Suprapubic skin (tissue), 4 donors: ENCODE measurements around the gene ZNF146. TPM values are rescaled to one million over a fixed set of nuclear protein-coding genes. Genes with fewer than 3 reads are reported as not detected.
A peak's percentile ranks its signal among the peaks of the same experiment; 100 is the strongest.

Experiments
- DNase-seq, 2 donors: peaks; one replicate each; pipeline ENCODE4 v3.0.0-alpha.2; 2019; ENCODE audit warnings: low spot score in 2 of 2
- H3K27ac ChIP-seq: fragments of 200-600 bp; sonication (generic); one replicate; pipeline ENCODE4 v1.5.1; 2019
- H3K27me3 ChIP-seq: fragments of 200-600 bp; sonication (generic); one replicate; pipeline ENCODE4 v1.5.1; 2019
- H3K36me3 ChIP-seq: fragments of 200-600 bp; sonication (generic); one replicate; pipeline ENCODE4 v1.5.1; 2019
- H3K4me1 ChIP-seq: fragments of 200-600 bp; sonication (generic); one replicate; pipeline ENCODE4 v1.5.1; 2019
- H3K4me3 ChIP-seq: fragments of 200-600 bp; sonication (generic); one replicate; pipeline ENCODE4 v1.5.1; 2019; ENCODE audit warnings: mild to moderate bottlenecking
- H3K9me3 ChIP-seq: fragments of 200-600 bp; sonication (generic); one replicate; pipeline ENCODE4 v1.5.1; 2019
- EP300 ChIP-seq: sonication (generic); formaldehyde crosslinking; IDR thresholded peaks from one replicate; pipeline ENCODE4 v1.6.1; 2017; ENCODE audit warnings: antibody characterized with exemption
- POLR2A ChIP-seq, 2 donors: fragments of 450-650 bp; IDR thresholded peaks; one replicate each; pipeline ENCODE4 v1.6.1; 2017; ENCODE audit warnings: antibody characterized with exemption in 2 of 2, mild to moderate bottlenecking in 2 of 2, moderate library complexity in 2 of 2
- POLR2AphosphoS5 ChIP-seq, 3 donors: sonication (generic); formaldehyde crosslinking; IDR thresholded peaks; one replicate each; pipeline ENCODE4 v1.6.1; 2017; ENCODE audit warnings: antibody characterized with exemption in 3 of 3
- WGBS: methylation state at CpG from one replicate; pipeline ENCODE4 v1.1.5; 2018; 5-methylcytosine and 5-hydroxymethylcytosine counted together
- total RNA-seq, 4 donors: library from RNA; depleted of rRNA; stranded (reverse); fragments of >200 nt; gene quantifications; one replicate each; pipeline ENCODE4 v1.1.0, GENCODE V29; 2016
- TF ChIP-seq, protein P1 (sequence below), 2 donors: fragments of 200-600 bp in 1 of 2; fragments of 450-650 bp in 1 of 2; sonication (generic) in 1 of 2; IDR thresholded peaks; one replicate each; pipeline ENCODE4 v1.5.1; 2016 to 2019; ENCODE audit warnings: antibody characterized with exemption in 2 of 2, mild to moderate bottlenecking in 1 of 2, moderate library complexity in 1 of 2

The ZNF146 gene
- total RNA-seq, 4 donors from 2014 or later, result 60.2 to 70.4 (median 64.3) TPM

DNA sequence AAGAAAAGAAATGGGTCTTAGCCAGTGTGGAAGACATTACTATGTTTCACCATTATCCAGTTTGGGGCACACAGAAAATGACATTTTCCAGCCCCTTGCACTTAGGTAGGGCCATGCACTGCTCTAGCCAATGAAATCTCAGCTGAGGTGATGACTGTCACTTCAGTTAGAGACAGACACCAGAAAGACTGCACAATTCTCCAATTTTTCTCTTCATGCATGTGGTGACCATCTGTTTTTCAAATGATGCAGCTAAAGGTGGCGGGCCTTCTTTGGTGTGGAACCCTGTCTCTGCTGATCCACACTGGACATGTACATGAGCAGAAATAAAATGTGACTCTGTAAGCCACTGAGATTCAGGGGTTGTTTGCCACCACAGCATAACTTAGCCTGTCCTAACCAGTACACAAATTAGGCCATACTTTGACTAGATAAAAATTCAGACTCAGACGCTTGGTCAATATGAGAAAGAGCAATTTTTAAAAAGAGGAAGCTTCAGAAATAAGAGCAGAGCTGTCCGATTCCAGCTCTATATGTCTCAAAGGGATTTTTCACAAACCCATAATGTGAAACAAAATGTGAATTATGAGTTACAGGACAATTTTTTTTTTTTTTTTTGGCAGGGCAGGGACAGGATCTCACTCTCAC lies 7.2 kb upstream of the ZNF146 start:
- Histone ChIP-seq H3K36me3 (no peaks in the 10 kb centered on the region), H3K9me3 (no peaks in the 10 kb centered on the region), H3K4me1 (no peaks in the 10 kb centered on the region), H3K4me3 (no peak overlapping the region), H3K27me3 (no peaks in the 10 kb centered on the region), H3K27ac (no peak overlapping the region)
- TF ChIP-seq EP300 (no peak), POLR2A (IDR thresholded peaks at IDR 0.05) (no peak), POLR2AphosphoS5 (IDR thresholded peaks at IDR 0.05) (no peak)
- TF ChIP-seq, protein P1, sequence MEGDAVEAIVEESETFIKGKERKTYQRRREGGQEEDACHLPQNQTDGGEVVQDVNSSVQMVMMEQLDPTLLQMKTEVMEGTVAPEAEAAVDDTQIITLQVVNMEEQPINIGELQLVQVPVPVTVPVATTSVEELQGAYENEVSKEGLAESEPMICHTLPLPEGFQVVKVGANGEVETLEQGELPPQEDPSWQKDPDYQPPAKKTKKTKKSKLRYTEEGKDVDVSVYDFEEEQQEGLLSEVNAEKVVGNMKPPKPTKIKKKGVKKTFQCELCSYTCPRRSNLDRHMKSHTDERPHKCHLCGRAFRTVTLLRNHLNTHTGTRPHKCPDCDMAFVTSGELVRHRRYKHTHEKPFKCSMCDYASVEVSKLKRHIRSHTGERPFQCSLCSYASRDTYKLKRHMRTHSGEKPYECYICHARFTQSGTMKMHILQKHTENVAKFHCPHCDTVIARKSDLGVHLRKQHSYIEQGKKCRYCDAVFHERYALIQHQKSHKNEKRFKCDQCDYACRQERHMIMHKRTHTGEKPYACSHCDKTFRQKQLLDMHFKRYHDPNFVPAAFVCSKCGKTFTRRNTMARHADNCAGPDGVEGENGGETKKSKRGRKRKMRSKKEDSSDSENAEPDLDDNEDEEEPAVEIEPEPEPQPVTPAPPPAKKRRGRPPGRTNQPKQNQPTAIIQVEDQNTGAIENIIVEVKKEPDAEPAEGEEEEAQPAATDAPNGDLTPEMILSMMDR (IDR thresholded peaks at IDR 0.05), result no peak
- WGBS, result 84% methylated on average over 3 of the region's 3 CpGs
- DNase-seq, result no peak

DNA sequence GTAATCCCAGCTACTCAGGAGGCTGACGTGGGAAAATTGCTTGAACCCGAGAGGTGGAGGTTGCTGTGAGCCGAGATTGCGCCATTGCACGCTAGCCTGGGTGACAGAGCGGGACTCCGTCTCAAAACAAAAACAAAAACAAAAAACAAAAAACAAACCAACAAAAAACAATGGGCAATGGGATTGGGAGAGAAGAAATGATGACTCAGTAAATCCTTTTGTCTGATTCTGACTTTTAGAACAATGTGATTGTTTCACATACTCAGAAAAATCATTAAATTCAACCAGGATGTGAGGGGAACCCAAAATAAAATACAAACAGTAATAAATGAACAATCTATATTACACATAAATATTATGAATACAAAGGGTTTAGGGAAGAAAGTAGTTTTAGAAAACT lies 5.5 kb upstream of the ZNF146 start:
- no peaks in the 10 kb centered on the region for H3K9me3 ChIP-seq
- TF ChIP-seq POLR2A (IDR thresholded peaks at IDR 0.05) (no peak), EP300 (no peak), POLR2AphosphoS5 (IDR thresholded peaks at IDR 0.05) (no peak)
- TF ChIP-seq, protein P1 (IDR thresholded peaks at IDR 0.05), result no peak
- H3K27ac ChIP-seq, result no peak overlapping the region
- no peaks in the 10 kb centered on the region for H3K27me3 ChIP-seq
- no peaks in the 10 kb centered on the region for H3K36me3 ChIP-seq
- DNase-seq, result no peak
- peaks cover 10% of the 10 kb centered on the region for H3K4me1 ChIP-seq
- no peak overlapping the region for H3K4me3 ChIP-seq
- WGBS, result 95% methylated on average over 7 of the region's 7 CpGs

DNA sequence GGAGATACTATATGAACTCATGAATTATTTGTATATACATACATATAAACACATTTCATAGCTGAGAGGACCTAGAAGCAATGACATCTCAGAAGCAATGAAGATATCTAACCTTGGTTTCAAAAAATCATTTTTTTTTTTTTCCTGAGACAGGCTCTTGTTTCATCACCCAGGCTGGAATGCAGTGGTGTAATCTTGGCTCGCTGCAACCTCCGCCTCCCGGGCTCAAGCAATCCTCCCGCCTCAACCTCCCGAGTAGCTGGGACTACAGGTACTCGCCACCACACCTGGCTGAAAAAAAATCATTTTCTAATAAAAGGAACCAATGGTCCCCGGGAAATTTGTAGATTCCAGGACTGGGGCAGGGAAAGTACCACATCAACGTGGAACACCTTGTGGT lies 4.4 kb upstream of the ZNF146 start:
- DNase-seq, result no peak
- H3K4me1 ChIP-seq, result peaks cover 10% of the 10 kb centered on the region

DNA sequence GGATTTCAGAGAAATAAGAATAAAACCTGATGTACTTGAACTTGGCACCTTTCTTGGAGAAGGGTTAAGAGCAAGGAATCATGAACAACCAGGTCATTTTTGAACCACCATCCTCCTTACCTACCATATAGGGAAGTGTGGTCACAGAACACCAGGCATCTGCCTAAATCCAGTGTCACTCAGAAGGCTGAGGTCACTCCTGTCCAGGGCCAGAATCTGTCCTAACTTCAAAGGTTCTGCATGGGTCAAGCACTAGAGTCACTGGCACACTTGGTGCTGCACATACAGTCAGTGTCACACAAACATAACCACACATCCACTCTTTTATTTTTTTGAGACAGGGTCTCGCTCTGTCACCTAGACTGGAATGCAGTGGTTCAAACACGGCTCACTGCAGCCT lies 2.0 kb upstream of the ZNF146 start:
- Histone ChIP-seq H3K4me3 (no peak overlapping the region), H3K36me3 (no peaks in the 10 kb centered on the region), H3K27ac (no peak overlapping the region), H3K27me3 (no peaks in the 10 kb centered on the region), H3K9me3 (no peaks in the 10 kb centered on the region), H3K4me1 (peaks cover 24% of the 10 kb centered on the region)
- 91% methylated on average over 2 of the region's 2 CpGs for WGBS
- peak in 1 of 2 donors; percentile 23 for DNase-seq
- TF ChIP-seq POLR2AphosphoS5 (IDR thresholded peaks at IDR 0.05) (no peak), EP300 (no peak), POLR2A (IDR thresholded peaks at IDR 0.05) (no peak)
- TF ChIP-seq, protein P1 (IDR thresholded peaks at IDR 0.05), result no peak

More for the DNA sequence above, 4.4 kb upstream of the ZNF146 start:
- no peak overlapping the region for H3K27ac ChIP-seq
- no peaks in the 10 kb centered on the region for H3K36me3 ChIP-seq
- H3K9me3 ChIP-seq, result no peaks in the 10 kb centered on the region
- no peak overlapping the region for H3K4me3 ChIP-seq
- no peaks in the 10 kb centered on the region for H3K27me3 ChIP-seq
- TF ChIP-seq, protein P1 (IDR thresholded peaks at IDR 0.05), result no peak
- no peak for TF ChIP-seq EP300
- WGBS, result 93% methylated on average over 8 of the region's 8 CpGs

DNA sequence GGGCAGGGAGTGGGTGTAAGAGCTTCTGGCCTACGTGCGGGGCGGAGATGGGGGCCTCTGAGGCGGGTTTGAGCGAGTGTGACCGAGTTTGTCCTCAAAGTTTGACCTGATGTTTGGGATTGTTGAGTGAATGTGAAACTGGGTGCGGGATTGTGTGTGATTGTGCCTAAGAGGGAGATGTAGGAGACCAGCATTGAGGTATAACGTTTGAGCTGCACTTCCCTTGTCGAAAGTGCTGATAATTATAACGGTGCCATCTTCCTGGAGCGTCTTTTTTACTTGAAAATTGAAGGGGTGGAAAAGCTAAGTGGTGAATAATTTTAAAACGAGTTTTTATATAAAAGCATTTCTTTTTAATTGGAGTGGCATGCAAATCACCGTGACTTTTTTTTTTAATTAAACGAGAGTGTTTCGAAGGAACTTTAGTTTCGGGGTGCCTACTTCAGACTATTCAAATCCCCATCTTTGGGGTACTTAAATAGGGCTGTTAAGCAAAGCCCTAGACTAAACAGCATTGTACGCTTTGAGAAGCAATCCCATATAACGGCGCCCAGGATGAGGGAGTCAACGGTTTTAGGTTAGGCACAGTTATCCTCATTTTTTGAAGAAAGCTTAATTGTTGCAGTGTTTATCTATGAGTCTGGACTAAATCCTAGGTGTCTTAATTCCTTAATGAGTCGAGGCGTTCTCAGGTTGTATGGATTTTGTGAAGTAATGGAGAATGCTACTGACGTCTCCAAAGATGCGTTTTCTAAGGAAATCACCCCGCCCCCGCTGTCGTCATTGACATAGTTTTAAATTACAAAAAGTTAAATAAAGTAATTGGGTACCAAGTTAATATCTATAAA lies 594 bp downstream of the ZNF146 start:
- Histone ChIP-seq H3K9me3 (no peaks in the 10 kb centered on the region), H3K36me3 (peaks cover 3% of the 10 kb centered on the region), H3K27ac (peak overlapping the region; percentile 92), H3K4me1 (peaks cover 24% of the 10 kb centered on the region), H3K4me3 (peak overlapping the region; percentile 75), H3K27me3 (no peaks in the 10 kb centered on the region)
- TF ChIP-seq EP300, result no peak
- no peak for TF ChIP-seq POLR2A (IDR thresholded peaks at IDR 0.05)
- TF ChIP-seq, protein P1 (IDR thresholded peaks at IDR 0.05), result no peak
- peak in 1 of 3 donors; percentile 2 for TF ChIP-seq POLR2AphosphoS5 (IDR thresholded peaks at IDR 0.05)
- 1% methylated on average over 27 of the region's 27 CpGs for WGBS
- DNase-seq, result peak in 1 of 2 donors; percentile 49
